Cardiac fibroblast (primary cell): ENCODE data around the gene CCT8.
A peak's percentile ranks its signal among the peaks of the same experiment; 100 is the strongest.
"Not testable (repeated sequence)": the region's sequence is repeated elsewhere in the genome, so short reads cannot be mapped to it uniquely, and the experiment has no call there.

Source experiments
- DNase-seq, 2 donors: peaks; one replicate each; pipeline versions ENCODE4 v3.0.0 to v3.0.0-alpha.2; 2010; ENCODE audit warnings: low read depth in 2 of 2
- H3K4me3 ChIP-seq, 2 donors: replicated peaks in 1 of 2; 1 replicate in 1 of 2; 2 replicates in 1 of 2; pipeline ENCODE4 v1.5.1; 2011; ENCODE audit warnings: low read depth in 2 of 2, low read length in 2 of 2, mild to moderate bottlenecking in 2 of 2, moderate library complexity in 1 of 2
- TF ChIP-seq, protein P1 (sequence below): IDR thresholded peaks from one replicate; pipeline ENCODE4 v1.5.1; 2011; ENCODE audit warnings: low read depth, mild to moderate bottlenecking, low read length, inconsistent platforms

CCT8 gene

GRCh38 chr21:29022166-29022565, 51.3 kb downstream of the CCT8 start:
- TF ChIP-seq, protein P1, sequence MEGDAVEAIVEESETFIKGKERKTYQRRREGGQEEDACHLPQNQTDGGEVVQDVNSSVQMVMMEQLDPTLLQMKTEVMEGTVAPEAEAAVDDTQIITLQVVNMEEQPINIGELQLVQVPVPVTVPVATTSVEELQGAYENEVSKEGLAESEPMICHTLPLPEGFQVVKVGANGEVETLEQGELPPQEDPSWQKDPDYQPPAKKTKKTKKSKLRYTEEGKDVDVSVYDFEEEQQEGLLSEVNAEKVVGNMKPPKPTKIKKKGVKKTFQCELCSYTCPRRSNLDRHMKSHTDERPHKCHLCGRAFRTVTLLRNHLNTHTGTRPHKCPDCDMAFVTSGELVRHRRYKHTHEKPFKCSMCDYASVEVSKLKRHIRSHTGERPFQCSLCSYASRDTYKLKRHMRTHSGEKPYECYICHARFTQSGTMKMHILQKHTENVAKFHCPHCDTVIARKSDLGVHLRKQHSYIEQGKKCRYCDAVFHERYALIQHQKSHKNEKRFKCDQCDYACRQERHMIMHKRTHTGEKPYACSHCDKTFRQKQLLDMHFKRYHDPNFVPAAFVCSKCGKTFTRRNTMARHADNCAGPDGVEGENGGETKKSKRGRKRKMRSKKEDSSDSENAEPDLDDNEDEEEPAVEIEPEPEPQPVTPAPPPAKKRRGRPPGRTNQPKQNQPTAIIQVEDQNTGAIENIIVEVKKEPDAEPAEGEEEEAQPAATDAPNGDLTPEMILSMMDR, result no peak
- DNase-seq, result no peak
- H3K4me3 ChIP-seq, result no peak overlapping the region

DNA sequence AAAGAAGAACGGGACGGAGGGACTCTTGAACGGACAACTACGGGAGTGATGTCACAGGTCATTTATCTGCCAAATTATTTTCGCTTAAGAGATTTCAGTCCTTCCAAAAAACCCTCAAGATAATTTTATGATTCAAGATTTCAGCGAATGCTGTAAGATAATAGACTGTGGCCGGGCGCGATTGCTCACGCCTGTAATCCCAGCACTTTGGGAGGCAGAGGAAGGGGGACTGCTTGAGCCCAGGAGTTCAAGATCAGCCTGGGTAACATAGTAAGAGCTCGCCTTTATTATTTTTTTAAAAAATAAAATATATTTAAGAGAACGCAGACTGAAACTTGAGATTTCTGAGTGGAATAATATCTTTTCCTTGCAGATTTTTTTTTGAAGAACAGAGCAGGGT, 54.9 kb downstream of the CCT8 start:
- DNase-seq, result peak; percentile 30 to 39

GRCh38 chr21:29017639-29018237, 55.7 kb downstream of the CCT8 start:
- peak; percentile 16 to 36 for DNase-seq
- peak overlapping the region; percentile 94 to 95 for H3K4me3 ChIP-seq
- TF ChIP-seq, protein P1, result no peak

More for the DNA sequence above, 54.9 kb downstream of the CCT8 start:
- H3K4me3 ChIP-seq, result peak overlapping the region; percentile 94 to 95
- TF ChIP-seq, protein P1, result no peak

DNA sequence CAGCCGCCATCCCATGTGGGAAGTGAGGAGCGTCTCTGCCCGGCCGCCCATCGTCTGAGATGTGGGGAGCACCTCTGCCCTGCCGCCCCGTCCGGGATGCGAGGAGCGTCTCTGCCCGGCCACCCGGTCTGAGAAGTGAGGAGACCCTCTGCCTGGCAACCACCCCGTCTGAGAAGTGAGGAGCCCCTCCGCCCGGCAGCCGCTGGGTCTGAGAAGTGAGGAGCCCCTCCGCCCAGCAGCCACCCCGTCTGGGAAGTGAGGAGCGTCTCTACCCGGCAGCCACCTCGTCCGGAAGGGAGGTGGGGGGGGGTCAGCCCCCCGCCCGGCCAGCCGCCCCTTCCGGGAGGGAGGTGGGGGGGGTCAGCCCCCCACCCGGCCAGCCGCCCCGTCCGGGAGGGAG, 62.2 kb downstream of the CCT8 start:
- not testable (repeated sequence) for H3K4me3 ChIP-seq, DNase-seq

GRCh38 chr21:29008367-29008766, 65.1 kb downstream of the CCT8 start:
- TF ChIP-seq, protein P1, result no peak
- H3K4me3 ChIP-seq, result no peak overlapping the region
- no peak for DNase-seq

GRCh38 chr21:29007810-29008209, 65.6 kb downstream of the CCT8 start:
- TF ChIP-seq, protein P1, result no peak
- no peak for DNase-seq
- no peak overlapping the region for H3K4me3 ChIP-seq

DNA sequence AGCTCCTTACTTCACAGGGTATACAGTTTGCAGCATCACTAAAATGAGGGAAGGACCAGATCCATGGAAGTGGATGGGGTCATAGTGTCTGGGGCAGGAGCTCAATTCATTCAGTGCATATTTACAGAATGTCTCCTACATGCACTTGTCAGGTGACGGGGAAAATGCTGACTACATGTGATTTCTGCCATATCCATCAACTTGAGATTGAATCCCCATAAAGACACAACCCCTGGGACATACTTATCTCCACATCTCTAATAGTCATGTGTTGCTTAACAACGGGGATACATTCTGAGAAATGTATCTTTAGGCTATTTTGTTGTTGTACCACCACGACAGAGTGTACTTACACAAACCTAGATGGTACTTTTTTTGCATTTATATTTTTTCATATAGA, 66.3 kb downstream of the CCT8 start:
- no peak overlapping the region for H3K4me3 ChIP-seq
- TF ChIP-seq, protein P1, result no peak
- no peak for DNase-seq
